Endodermal cell (in vitro differentiated cells): ENCODE measurements around the gene ATP6V1G3. TPM values are rescaled to one million over a fixed set of nuclear protein-coding genes. Genes with fewer than 3 reads are reported as not detected.

Source experiments
- DNase-seq: peaks from one replicate; pipeline ENCODE4 v3.0.0-alpha.2; 2017
- H3K27ac ChIP-seq: 2 replicates; pipeline ENCODE4 v1.5.1; 2013; ENCODE audit warnings: mild to moderate bottlenecking, low read depth, low read length, moderate library complexity
- H3K27me3 ChIP-seq: 2 replicates; pipeline ENCODE4 v1.6.1; 2013; ENCODE audit warnings: mild to moderate bottlenecking, low read length, moderate library complexity; ENCODE audit not compliant: insufficient read depth, control insufficient read depth, poor library complexity, severe bottlenecking
- H3K36me3 ChIP-seq: 2 replicates; pipeline ENCODE4 v1.7.0; 2013; ENCODE audit warnings: mild to moderate bottlenecking, low read length, moderate library complexity; ENCODE audit not compliant: control insufficient read depth, insufficient read depth
- H3K4me1 ChIP-seq: one replicate; pipeline ENCODE4 v1.7.0; 2013; ENCODE audit warnings: low read length; ENCODE audit not compliant: control insufficient read depth, insufficient read depth
- H3K4me3 ChIP-seq: 2 replicates; pipeline ENCODE4 v1.5.1; 2013; ENCODE audit warnings: mild to moderate bottlenecking, low read length, moderate library complexity
- H3K9ac ChIP-seq: 2 replicates; pipeline ENCODE4 v1.6.1; 2013; ENCODE audit warnings: mild to moderate bottlenecking, low read length, moderate library complexity; ENCODE audit not compliant: poor library complexity, severe bottlenecking; ENCODE audit errors: extremely low read depth
- H3K9me3 ChIP-seq: 2 replicates; pipeline ENCODE4 v1.6.1; 2013; ENCODE audit warnings: mild to moderate bottlenecking, low read length, moderate library complexity; ENCODE audit not compliant: control insufficient read depth
- H3K27ac Mint-ChIP-seq: 2 replicates; pipeline ENCODE4 v1.8.0; 2020; ENCODE audit warnings: mixed read lengths
- H3K27me3 Mint-ChIP-seq: 2 replicates; pipeline ENCODE4 v1.8.0; 2021; ENCODE audit warnings: mild to moderate bottlenecking, mixed read lengths; ENCODE audit not compliant: insufficient read depth
- H3K36me3 Mint-ChIP-seq: 2 replicates; pipeline ENCODE4 v1.8.0; 2020; ENCODE audit warnings: low read depth, mixed read lengths
- H3K4me1 Mint-ChIP-seq: 2 replicates; pipeline ENCODE4 v1.8.0; 2020; ENCODE audit warnings: mixed read lengths
- H3K4me3 Mint-ChIP-seq: 2 replicates; pipeline ENCODE4 v1.8.0; 2020; ENCODE audit warnings: mild to moderate bottlenecking, moderate library complexity, mixed read lengths
- H3K9me3 Mint-ChIP-seq: 2 replicates; pipeline ENCODE4 v1.8.0; 2020; ENCODE audit warnings: mild to moderate bottlenecking, mixed read lengths
- CTCF ChIP-seq: fragments of 200-600 bp; sonication (generic); conservative IDR thresholded peaks from 2 replicates; pipeline ENCODE4 v1.5.0; 2021; ENCODE audit warnings: antibody characterized with exemption, mild to moderate bottlenecking
- WGBS, 2 experiments: methylation state at CpG; one replicate each; pipeline versions ENCODE4 v1.1.5 to v1.1.7; 2013; ENCODE audit warnings: missing lambda C conversion rate in 2 of 2, mixed read lengths in 1 of 2; ENCODE audit not compliant: insufficient coverage in 1 of 2, insufficient read length in 1 of 2; 5-methylcytosine and 5-hydroxymethylcytosine counted together
- total RNA-seq, 2 donors: library from RNA; stranded (reverse); fragmentation: NEBNext Ultra II Directional in 1 of 2; extraction: Animal tissue kit (Norgen Biotek cat#: 25700) in 1 of 2; gene quantifications; 2 replicates in 1 of 2; 3 replicates in 1 of 2; pipeline ENCODE4 v1.2.1, GENCODE V29; 2021

ATP6V1G3 gene
- total RNA-seq, 2 donors from 2014 or later, result 0.62 to 1.5 TPM

- Histone ChIP-seq H3K27ac (no peak overlapping the region), H3K4me1 (no peaks in the 10 kb centered on the region), H3K4me3 (no peak overlapping the region), H3K9me3 (no peaks in the 10 kb centered on the region), H3K27me3 (no peaks in the 10 kb centered on the region), H3K9ac (no peak overlapping the region), H3K36me3 (no peaks in the 10 kb centered on the region)
- Mint-ChIP-seq H3K27me3 (no peaks in the 10 kb centered on the region), H3K4me1 (peaks cover 5% of the 10 kb centered on the region), H3K9me3 (no peaks in the 10 kb centered on the region), H3K36me3 (no peaks in the 10 kb centered on the region), H3K4me3 (no peak overlapping the region), H3K27ac (no peak overlapping the region)
- no peak for TF ChIP-seq CTCF
- no peak for DNase-seq
- WGBS, 2 experiments, result 83 to 87% methylated on average over 4 to 6 of the region's 6 CpGs
Observed at GRCh38 chr1:198491028-198491427, 49.5 kb downstream of the ATP6V1G3 start.

DNA sequence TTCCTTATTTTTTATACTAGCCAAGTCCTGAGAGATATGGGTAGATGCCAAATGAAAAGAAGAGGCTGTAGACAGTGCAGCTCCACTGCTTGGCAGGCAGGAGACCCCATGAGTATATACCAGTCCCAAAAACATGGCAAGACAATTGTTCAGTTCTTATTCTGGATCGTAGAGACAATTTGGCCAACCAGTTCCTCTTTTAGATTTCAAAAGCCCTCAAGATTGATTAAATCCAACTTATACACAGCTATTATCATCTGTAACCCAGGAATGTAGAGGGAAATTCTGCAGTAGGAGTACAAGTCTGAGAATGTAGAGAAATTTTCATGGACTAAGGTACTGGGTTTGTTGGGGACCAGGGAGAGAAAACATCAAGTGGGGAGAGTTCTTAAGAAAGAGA lies 50.3 kb downstream of the ATP6V1G3 start:
- Histone ChIP-seq H3K4me1 (no peaks in the 10 kb centered on the region), H3K27me3 (no peaks in the 10 kb centered on the region), H3K36me3 (no peaks in the 10 kb centered on the region), H3K27ac (no peak overlapping the region), H3K4me3 (no peak overlapping the region), H3K9me3 (no peaks in the 10 kb centered on the region), H3K9ac (no peak overlapping the region)
- no peaks in the 10 kb centered on the region for H3K36me3 Mint-ChIP-seq
- no peak overlapping the region for H3K4me3 Mint-ChIP-seq
- DNase-seq, result no peak
- no peaks in the 10 kb centered on the region for H3K27me3 Mint-ChIP-seq
- no peak for TF ChIP-seq CTCF
- no peaks in the 10 kb centered on the region for H3K9me3 Mint-ChIP-seq
- no peak overlapping the region for H3K27ac Mint-ChIP-seq
- 92% methylated on average over 1 of the region's 1 CpG; no CpG with 5 or more reads in 1 of the 2 experiments for WGBS, 2 experiments
- peaks cover 5% of the 10 kb centered on the region for H3K4me1 Mint-ChIP-seq

- Histone ChIP-seq H3K36me3 (no peaks in the 10 kb centered on the region), H3K4me1 (no peaks in the 10 kb centered on the region), H3K9ac (no peak overlapping the region), H3K9me3 (no peaks in the 10 kb centered on the region), H3K27me3 (no peaks in the 10 kb centered on the region), H3K4me3 (no peak overlapping the region), H3K27ac (no peak overlapping the region)
- Mint-ChIP-seq H3K4me3 (no peak overlapping the region), H3K27ac (no peak overlapping the region), H3K36me3 (no peaks in the 10 kb centered on the region), H3K27me3 (no peaks in the 10 kb centered on the region), H3K9me3 (no peaks in the 10 kb centered on the region), H3K4me1 (peaks cover 5% of the 10 kb centered on the region)
- no peak for TF ChIP-seq CTCF
- DNase-seq, result no peak
Observed at GRCh38 chr1:198486903-198487302, 53.6 kb downstream of the ATP6V1G3 start.
